ENCODE data around the gene CSRNP3. TPM values are rescaled to one million over a fixed set of nuclear protein-coding genes. Genes with fewer than 3 reads are reported as not detected.

Gene CSRNP3
- polyA plus RNA-seq, 1 experiment, result 0.25 TPM

- no peak overlapping the region for H3K4me3 ChIP-seq (ENCODE audit: low read depth, low read length)
- no peak overlapping the region for H3K27ac ChIP-seq (ENCODE audit: low read depth, low read length)
- TF ChIP-seq CTCF (IDR thresholded peaks at IDR 0.05; ENCODE audit: low read depth, low read length), result no peak
- ChIA-PET CTCF (no interaction called here), POLR2A (no interaction called here)
- DNase-seq (ENCODE audit: low read depth, low spot score), result no peak
- H3K9me3 ChIP-seq (ENCODE audit: control insufficient read depth, insufficient read depth, low read length), result no peaks in the 10 kb centered on the region
- no peaks in the 10 kb centered on the region for H3K27me3 ChIP-seq (ENCODE audit: control insufficient read depth, insufficient read depth, low read length)
Measured at GRCh38 chr2:165539985-165540384, 70.5 kb downstream of the CSRNP3 start.

GRCh38 chr2:165544897-165545296 is 75.4 kb downstream of the CSRNP3 start:
- DNase-seq (ENCODE audit: low read depth, low spot score), result no peak
- POLR2A ChIA-PET, result no interaction called here
- CTCF ChIA-PET, result no interaction called here
- TF ChIP-seq CTCF (IDR thresholded peaks at IDR 0.05; ENCODE audit: low read depth, low read length), result no peak
- no peak overlapping the region for H3K27ac ChIP-seq (ENCODE audit: low read depth, low read length)
- H3K9me3 ChIP-seq (ENCODE audit: control insufficient read depth, insufficient read depth, low read length), result no peaks in the 10 kb centered on the region
- H3K4me3 ChIP-seq (ENCODE audit: low read depth, low read length), result no peak overlapping the region
- H3K27me3 ChIP-seq (ENCODE audit: control insufficient read depth, insufficient read depth, low read length), result no peaks in the 10 kb centered on the region

DNA sequence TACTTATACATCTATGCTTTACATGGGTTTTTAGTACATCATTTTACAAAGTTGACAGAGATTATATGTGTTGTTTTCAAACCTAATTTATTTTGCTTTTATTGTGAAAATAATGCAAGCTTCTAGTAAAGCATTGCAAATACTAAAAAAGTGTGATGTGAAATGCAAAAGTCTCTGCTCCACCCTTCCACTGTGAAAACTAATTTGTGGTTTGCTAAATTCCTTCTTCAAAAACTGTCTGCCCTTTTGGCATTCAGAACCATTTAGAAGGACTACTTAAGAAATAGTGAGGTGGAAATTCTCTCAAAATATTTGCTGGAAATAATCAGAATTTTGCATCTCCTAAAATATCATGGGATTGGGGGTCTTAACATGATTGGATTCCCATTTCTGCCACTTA is 78.4 kb downstream of the CSRNP3 start:
- POLR2A ChIA-PET, result no interaction called here
- Histone ChIP-seq H3K27ac (ENCODE audit: low read depth, low read length) (no peak overlapping the region), H3K27me3 (ENCODE audit: control insufficient read depth, insufficient read depth, low read length) (no peaks in the 10 kb centered on the region), H3K9me3 (ENCODE audit: control insufficient read depth, insufficient read depth, low read length) (no peaks in the 10 kb centered on the region), H3K4me3 (ENCODE audit: low read depth, low read length) (no peak overlapping the region)
- CTCF ChIA-PET, result no interaction called here
- DNase-seq (ENCODE audit: low read depth, low spot score), result no peak
- TF ChIP-seq CTCF (IDR thresholded peaks at IDR 0.05; ENCODE audit: low read depth, low read length), result no peak

DNA sequence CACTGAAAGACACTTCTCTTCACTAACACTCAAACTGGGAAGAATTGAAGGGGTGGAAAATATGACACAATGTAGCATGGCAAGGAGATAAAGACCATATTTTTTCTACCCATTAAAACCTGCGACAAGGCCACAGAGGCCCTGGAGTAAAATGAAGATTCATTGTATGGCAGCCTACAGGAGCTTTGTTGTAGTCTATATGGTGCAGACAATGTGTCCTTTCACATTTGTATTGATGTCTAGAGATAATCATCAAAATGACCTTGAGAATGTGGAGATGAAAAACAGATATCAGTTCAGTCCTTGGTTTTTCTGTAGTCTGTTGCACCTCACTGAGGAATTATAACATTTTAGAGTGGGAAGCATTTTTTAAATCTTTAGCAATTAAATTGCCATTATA is 80.1 kb downstream of the CSRNP3 start:
- Histone ChIP-seq H3K27ac (ENCODE audit: low read depth, low read length) (no peak overlapping the region), H3K4me3 (ENCODE audit: low read depth, low read length) (no peak overlapping the region), H3K27me3 (ENCODE audit: control insufficient read depth, insufficient read depth, low read length) (no peaks in the 10 kb centered on the region), H3K9me3 (ENCODE audit: control insufficient read depth, insufficient read depth, low read length) (no peaks in the 10 kb centered on the region)
- ChIA-PET POLR2A (no interaction called here), CTCF (no interaction called here)
- no peak for TF ChIP-seq CTCF (IDR thresholded peaks at IDR 0.05; ENCODE audit: low read depth, low read length)
- DNase-seq (ENCODE audit: low read depth, low spot score), result no peak

DNA sequence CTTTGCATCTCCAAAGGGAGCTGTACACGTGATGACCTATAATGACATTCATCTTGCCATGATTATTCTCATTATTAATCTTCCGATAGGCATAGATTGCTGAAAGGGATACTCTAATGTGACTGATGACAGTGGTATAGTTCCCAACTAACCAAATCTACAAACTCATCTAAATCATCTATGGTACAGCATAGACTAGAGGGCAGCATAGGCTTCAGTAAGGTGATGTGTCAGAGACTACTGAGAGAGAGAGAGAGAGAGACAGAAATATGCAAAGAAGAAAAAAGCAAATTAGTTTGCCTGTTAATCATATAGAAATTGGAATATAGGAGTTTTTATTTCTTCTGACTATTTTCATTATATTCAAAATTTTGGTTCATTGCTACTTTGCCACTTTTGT is 89.3 kb downstream of the CSRNP3 start:
- POLR2A ChIA-PET, result no interaction called here
- no peak for DNase-seq (ENCODE audit: low read depth, low spot score)
- CTCF ChIA-PET, result interaction anchor here (0.7 to 0.9 kb wide), 3 partner anchors 11 to 316 kb away, joined by 3 to 7 read pairs (median 4); no protein-coding TSS in a partner anchor

More for the DNA sequence above, 89.3 kb downstream of the CSRNP3 start:
- H3K27me3 ChIP-seq (ENCODE audit: control insufficient read depth, insufficient read depth, low read length), result no peaks in the 10 kb centered on the region
- H3K4me3 ChIP-seq (ENCODE audit: low read depth, low read length), result no peak overlapping the region
- H3K9me3 ChIP-seq (ENCODE audit: control insufficient read depth, insufficient read depth, low read length), result no peaks in the 10 kb centered on the region
- H3K27ac ChIP-seq (ENCODE audit: low read depth, low read length), result no peak overlapping the region
- TF ChIP-seq CTCF (IDR thresholded peaks at IDR 0.05; ENCODE audit: low read depth, low read length), result no peak
